Pancreas (tissue), 10 donors: Measurements from ENCODE around the gene XPOT. TPM values are rescaled to one million over a fixed set of nuclear protein-coding genes. Genes with fewer than 3 reads are reported as not detected.

Source experiments
- ATAC-seq, 4 donors: fragments of 200-7000 bp; cut with Tn5 transposase; one replicate each; pipeline versions ENCODE4 v1.8.0 to v1.9.1; 2020; ENCODE audit warnings: mild to moderate bottlenecking in 4 of 4, moderate library complexity in 4 of 4
- DNase-seq, 6 donors: peaks; one replicate each; pipeline ENCODE4 v3.0.0-alpha.2; 2020
- FAIRE-seq: peaks from 2 replicates; lab custom pipeline; 2012; peaks lifted over from hg19 to GRCh38; lab: Jason Lieb, UNC
- H3K27ac ChIP-seq, 4 donors: fragments of 200-600 bp; sonication (generic); 1 replicate in 3 of 4; 2 replicates in 1 of 4; pipeline versions ENCODE4 v1.5.0 to v1.8.0; 2020
- H3K27me3 ChIP-seq, 4 donors: fragments of 200-600 bp; one replicate each; pipeline ENCODE4 v1.8.0; 2021
- H3K36me3 ChIP-seq, 3 donors: fragments of 200-600 bp; sonication (generic) in 1 of 3; one replicate each; pipeline versions ENCODE4 v1.5.0 to v1.8.0; 2020 to 2021
- H3K4me1 ChIP-seq, 3 donors: fragments of 200-600 bp; one replicate each; pipeline ENCODE4 v1.8.0; 2021
- H3K4me3 ChIP-seq, 4 donors: fragments of 200-600 bp; sonication (generic) in 2 of 4; one replicate each; pipeline versions ENCODE4 v1.5.0 to v1.8.0; 2020 to 2021
- H3K9me3 ChIP-seq, 4 donors: fragments of 200-600 bp; one replicate each; pipeline ENCODE4 v1.8.0; 2021
- WGBS, 2 donors: extraction: QIAGEN DNeasy Blood & Tissue Kit; methylation state at CpG; one replicate each; pipeline ENCODE4 v1.1.7; 2013; 5-methylcytosine and 5-hydroxymethylcytosine counted together
- intact Hi-C, 3 donors: fragments of 100-400 bp; cut with DNase I; formaldehyde crosslinking; loops; one replicate each; pipeline versions ENCODE4 v1.11.1 to v1.14.2; 2022
- polyA plus RNA-seq, 2 donors: library from polyadenylated mRNA; stranded (reverse); fragments of 200-250 nt; gene quantifications; one replicate each; pipeline ENCODE4 v1.2.3, GENCODE V29; 2013
- total RNA-seq, 6 donors: library from RNA; stranded (reverse); fragmentation: NEBNext Ultra II Directional in 4 of 6; extraction: Animal tissue kit (Norgen Biotek cat#: 25700) in 4 of 6; gene quantifications; one replicate each; pipeline versions ENCODE4 v1.2.1 to v1.2.4, GENCODE V29; 2021 to 2023
- TF ChIP-seq, protein P1 (sequence below), 4 donors: fragments of 200-600 bp; sonication (generic) in 3 of 4; IDR thresholded peaks; one replicate each; pipeline versions ENCODE4 v1.5.0 to v1.8.0; 2021; ENCODE audit warnings: antibody characterized with exemption in 4 of 4
- donor health status: healthy with polysubstance abuse.
- donor health status: DM: no; HTN: no; CAD: no; lungs with moderate emphysema.
- donor health status: DM: no; HTN: no; CAD: no.
- donor health status: control.
- donor health status: control.
- donor health status: Bipolar disorder and iron deficiency.
- donor health status: DM: yes; HTN: yes; CAD: no.
- donor health status: DM: no; HTN: no; CAD: no.
- donor health status: DM: no; HTN: no; CAD: no.
- donor health status: DM: yes; HTN: yes; CAD: no.

The XPOT gene
- total and polyA plus RNA-seq, 8 donors, result 10.7 to 76.1 (median 27.9) TPM

- FAIRE-seq (no peak), DNase-seq (no peak), ATAC-seq (no peak)
- no peaks in the 10 kb centered on the region for H3K9me3 ChIP-seq
- H3K4me3 ChIP-seq, result no peak overlapping the region
- no peaks in the 10 kb centered on the region for H3K36me3 ChIP-seq
- TF ChIP-seq, protein P1, sequence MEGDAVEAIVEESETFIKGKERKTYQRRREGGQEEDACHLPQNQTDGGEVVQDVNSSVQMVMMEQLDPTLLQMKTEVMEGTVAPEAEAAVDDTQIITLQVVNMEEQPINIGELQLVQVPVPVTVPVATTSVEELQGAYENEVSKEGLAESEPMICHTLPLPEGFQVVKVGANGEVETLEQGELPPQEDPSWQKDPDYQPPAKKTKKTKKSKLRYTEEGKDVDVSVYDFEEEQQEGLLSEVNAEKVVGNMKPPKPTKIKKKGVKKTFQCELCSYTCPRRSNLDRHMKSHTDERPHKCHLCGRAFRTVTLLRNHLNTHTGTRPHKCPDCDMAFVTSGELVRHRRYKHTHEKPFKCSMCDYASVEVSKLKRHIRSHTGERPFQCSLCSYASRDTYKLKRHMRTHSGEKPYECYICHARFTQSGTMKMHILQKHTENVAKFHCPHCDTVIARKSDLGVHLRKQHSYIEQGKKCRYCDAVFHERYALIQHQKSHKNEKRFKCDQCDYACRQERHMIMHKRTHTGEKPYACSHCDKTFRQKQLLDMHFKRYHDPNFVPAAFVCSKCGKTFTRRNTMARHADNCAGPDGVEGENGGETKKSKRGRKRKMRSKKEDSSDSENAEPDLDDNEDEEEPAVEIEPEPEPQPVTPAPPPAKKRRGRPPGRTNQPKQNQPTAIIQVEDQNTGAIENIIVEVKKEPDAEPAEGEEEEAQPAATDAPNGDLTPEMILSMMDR (IDR thresholded peaks at IDR 0.05), result no peak
- intact Hi-C loops, result no loop called here
- no peak overlapping the region for H3K27ac ChIP-seq
- H3K4me1 ChIP-seq, result no peaks in the 10 kb centered on the region
- WGBS, 2 donors, result 63 to 94% methylated on average over 3 of the region's 3 CpGs
- H3K27me3 ChIP-seq, result peaks cover 0 to 20% (median 0%) of the 10 kb centered on the region in 4 donors
Measured at GRCh38 chr12:64392221-64392620, 12.0 kb upstream of the XPOT start.

- H3K27ac ChIP-seq, result peak overlapping the region in 3 of 4 donors; percentile 23 to 34 (median 31)
- no peak for DNase-seq
- TF ChIP-seq, protein P1 (IDR thresholded peaks at IDR 0.05), result no peak
- FAIRE-seq, result no peak
- intact Hi-C loops, result no loop called here
- peak in 3 of 4 donors; percentile 55 to 72 (median 65) for ATAC-seq
- no peaks in the 10 kb centered on the region for H3K36me3 ChIP-seq
- no peaks in the 10 kb centered on the region for H3K4me1 ChIP-seq
- WGBS, 2 donors, result 43 to 55% methylated on average over 2 of the region's 2 CpGs
- H3K9me3 ChIP-seq, result no peaks in the 10 kb centered on the region
- H3K27me3 ChIP-seq, result peaks cover 0 to 10% (median 0%) of the 10 kb centered on the region in 4 donors
- H3K4me3 ChIP-seq, result no peak overlapping the region
Measured at GRCh38 chr12:64395739-64396138, 8.5 kb upstream of the XPOT start.

DNA sequence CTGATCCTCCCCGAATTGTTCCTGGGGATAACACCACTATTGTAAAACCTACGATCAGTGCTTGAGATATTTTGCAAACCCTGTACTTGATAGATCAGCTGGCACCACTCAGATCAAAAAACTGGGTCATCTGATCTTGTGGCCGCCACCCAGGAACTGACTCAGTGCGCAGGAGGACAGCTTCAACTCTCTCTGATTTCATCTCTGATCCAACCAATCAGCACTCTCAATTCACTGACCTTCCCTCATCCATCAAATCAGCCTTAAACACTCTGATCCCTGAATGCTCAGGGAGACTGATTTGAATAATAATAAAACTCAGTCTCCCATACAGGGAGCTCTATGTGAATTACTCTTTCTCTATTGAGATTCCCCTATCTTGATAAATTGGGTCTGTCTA, 4.2 kb upstream of the XPOT start:
- H3K4me1 ChIP-seq, result peaks cover 0 to 7% (median 4%) of the 10 kb centered on the region in 3 donors
- no peaks in the 10 kb centered on the region for H3K36me3 ChIP-seq
- TF ChIP-seq, protein P1 (IDR thresholded peaks at IDR 0.05), result no peak
- WGBS, 2 donors, result 55 to 62% methylated on average over 4 of the region's 4 CpGs
- no peaks in the 10 kb centered on the region for H3K9me3 ChIP-seq
- H3K27me3 ChIP-seq, result no peaks in the 10 kb centered on the region
- DNase-seq (no peak), FAIRE-seq (no peak), ATAC-seq (no peak)
- intact Hi-C loops, result no loop called here
- H3K4me3 ChIP-seq, result no peak overlapping the region
- no peak overlapping the region for H3K27ac ChIP-seq

- FAIRE-seq, result no peak
- Histone ChIP-seq H3K4me1 (peaks cover 0 to 10% (median 8%) of the 10 kb centered on the region in 3 donors), H3K9me3 (no peaks in the 10 kb centered on the region), H3K27ac (no peak overlapping the region), H3K4me3 (no peak overlapping the region), H3K27me3 (no peaks in the 10 kb centered on the region), H3K36me3 (no peaks in the 10 kb centered on the region)
- TF ChIP-seq, protein P1 (IDR thresholded peaks at IDR 0.05), result no peak
- 87 to 93% methylated on average over 5 of the region's 5 CpGs for WGBS, 2 donors
- ATAC-seq, result no peak
- no peak for DNase-seq
- intact Hi-C loops, result no loop called here
Measured at GRCh38 chr12:64402181-64402580, 2.0 kb upstream of the XPOT start.

- Histone ChIP-seq H3K9me3 (no peaks in the 10 kb centered on the region), H3K4me1 (peaks cover 0 to 12% (median 10%) of the 10 kb centered on the region in 3 donors), H3K27ac (peak overlapping the region; percentile 84 to 99 (median 97)), H3K4me3 (peak overlapping the region; percentile 40 to 99 (median 94)), H3K27me3 (no peaks in the 10 kb centered on the region), H3K36me3 (no peaks in the 10 kb centered on the region)
- TF ChIP-seq, protein P1 (IDR thresholded peaks at IDR 0.05), result no peak
- intact Hi-C loops, result no loop called here
- FAIRE-seq (no peak), DNase-seq (peak in 4 of 6 donors; percentile 49 to 88 (median 66)), ATAC-seq (peak; percentile 39 to 69 (median 54))
- WGBS, 2 donors, result 0 to 1% methylated on average over 61 to 78 of the region's 78 CpGs
Measured at GRCh38 chr12:64404470-64405256, 471 bp downstream of the XPOT start.
